Gastrocnemius medialis (tissue), 4 donors: ENCODE data around the gene SYNJ1.
"Not testable (repeated sequence)": the region's sequence is repeated elsewhere in the genome, so short reads cannot be mapped to it uniquely, and the experiment has no call there.

Source experiments
- POLR2A ChIP-seq, 2 donors: fragments of 450-650 bp; IDR thresholded peaks; one replicate each; pipeline ENCODE4 v1.6.1; 2017; ENCODE audit warnings: antibody characterized with exemption in 2 of 2, mild to moderate bottlenecking in 2 of 2, moderate library complexity in 2 of 2
- TF ChIP-seq, protein P1 (sequence below), 5 experiments: fragments of 450-650 bp in 3 of 5; fragments of 200-600 bp in 2 of 5; sonication (generic) in 2 of 5; IDR thresholded peaks in 4 of 5; conservative IDR thresholded peaks in 1 of 5; 1 replicate in 4 of 5; 2 replicates in 1 of 5; pipeline ENCODE4 v1.5.1; 2016 to 2019; ENCODE audit warnings: antibody characterized with exemption in 5 of 5, mild to moderate bottlenecking in 3 of 5, moderate library complexity in 3 of 5

DNA sequence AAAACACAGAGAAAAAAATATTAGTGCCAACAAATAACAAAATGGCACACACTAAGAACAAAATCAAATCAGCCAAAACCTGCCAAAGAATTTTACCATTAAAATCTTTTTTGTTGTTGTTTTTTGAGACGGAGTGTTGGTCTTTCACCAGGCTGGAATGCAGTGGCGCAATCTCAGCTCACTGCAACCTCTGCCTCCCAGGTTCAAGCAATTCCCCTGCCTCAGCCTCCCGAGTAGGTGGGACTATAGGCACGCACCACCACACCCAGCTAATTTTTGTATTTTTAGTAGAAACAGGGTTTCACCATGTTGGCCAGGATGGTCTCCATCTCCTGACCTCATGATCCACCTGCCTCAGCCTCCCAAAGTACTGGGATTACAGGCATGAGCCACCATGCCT, 8.3 kb upstream of the SYNJ1 start:
- TF ChIP-seq, protein P1, sequence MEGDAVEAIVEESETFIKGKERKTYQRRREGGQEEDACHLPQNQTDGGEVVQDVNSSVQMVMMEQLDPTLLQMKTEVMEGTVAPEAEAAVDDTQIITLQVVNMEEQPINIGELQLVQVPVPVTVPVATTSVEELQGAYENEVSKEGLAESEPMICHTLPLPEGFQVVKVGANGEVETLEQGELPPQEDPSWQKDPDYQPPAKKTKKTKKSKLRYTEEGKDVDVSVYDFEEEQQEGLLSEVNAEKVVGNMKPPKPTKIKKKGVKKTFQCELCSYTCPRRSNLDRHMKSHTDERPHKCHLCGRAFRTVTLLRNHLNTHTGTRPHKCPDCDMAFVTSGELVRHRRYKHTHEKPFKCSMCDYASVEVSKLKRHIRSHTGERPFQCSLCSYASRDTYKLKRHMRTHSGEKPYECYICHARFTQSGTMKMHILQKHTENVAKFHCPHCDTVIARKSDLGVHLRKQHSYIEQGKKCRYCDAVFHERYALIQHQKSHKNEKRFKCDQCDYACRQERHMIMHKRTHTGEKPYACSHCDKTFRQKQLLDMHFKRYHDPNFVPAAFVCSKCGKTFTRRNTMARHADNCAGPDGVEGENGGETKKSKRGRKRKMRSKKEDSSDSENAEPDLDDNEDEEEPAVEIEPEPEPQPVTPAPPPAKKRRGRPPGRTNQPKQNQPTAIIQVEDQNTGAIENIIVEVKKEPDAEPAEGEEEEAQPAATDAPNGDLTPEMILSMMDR (IDR thresholded peaks at IDR 0.05 in 4 of 5, conservative IDR thresholded peaks at IDR 0.05 in 1 of 5): not testable (repeated sequence)
- TF ChIP-seq POLR2A (IDR thresholded peaks at IDR 0.05): not testable (repeated sequence)
